22Rv1 (cell line): ENCODE data around the gene F11.
"Not testable (repeated sequence)": the region's sequence is repeated elsewhere in the genome, so short reads cannot be mapped to it uniquely, and the experiment has no call there.

ENCODE experiments used
- H3K27ac ChIP-seq: fragments of 450-650 bp; 2 replicates; pipeline ENCODE4 v1.5.1; 2017
- CTCF ChIP-seq: fragments of 450-650 bp; IDR thresholded peaks from 2 replicates; pipeline ENCODE4 v1.5.1; 2017; ENCODE audit warnings: mild to moderate bottlenecking
- ZFX ChIP-seq: fragments of 450-650 bp; IDR thresholded peaks from 2 replicates; pipeline ENCODE4 v1.6.1; 2017; ENCODE audit warnings: antibody characterized with exemption, borderline replicate concordance

F11 gene

DNA sequence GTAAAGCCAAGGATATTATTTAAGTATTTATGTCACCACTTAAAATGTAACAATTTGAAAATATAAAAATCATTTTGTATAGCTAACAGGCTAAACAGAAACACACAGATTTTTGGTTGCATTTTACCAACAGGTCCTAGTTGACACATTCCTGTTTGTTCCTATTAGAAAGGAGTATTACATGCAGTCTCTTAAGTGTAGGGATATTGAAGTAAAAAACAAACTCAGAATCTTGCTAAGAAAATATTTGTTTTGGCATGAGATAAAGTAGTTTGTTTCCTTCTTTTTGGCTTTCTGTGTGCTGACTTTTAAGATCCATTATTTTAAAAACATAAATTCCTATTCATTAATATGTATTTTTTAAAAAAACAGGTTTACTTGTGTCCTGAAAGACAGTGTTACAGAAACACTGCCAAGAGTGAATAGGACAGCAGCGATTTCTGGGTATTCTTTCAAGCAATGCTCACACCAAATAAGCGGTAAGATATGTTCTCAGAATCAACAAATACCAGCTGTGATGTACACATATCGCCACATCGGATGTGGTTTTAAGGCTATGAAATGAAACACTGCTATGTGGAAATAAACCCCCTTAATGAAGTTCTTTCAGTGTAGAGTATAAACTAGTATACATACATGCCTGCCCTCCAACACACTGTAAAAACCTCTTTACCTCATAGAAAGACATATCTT, 6.9 kb downstream of the F11 start:
- no peak overlapping the region for H3K27ac ChIP-seq
- TF ChIP-seq ZFX = no peak
- no peak for TF ChIP-seq CTCF

- H3K27ac ChIP-seq = not testable (repeated sequence)
Measured at GRCh38 chr4:186273392-186273789, 7.4 kb downstream of the F11 start.

DNA sequence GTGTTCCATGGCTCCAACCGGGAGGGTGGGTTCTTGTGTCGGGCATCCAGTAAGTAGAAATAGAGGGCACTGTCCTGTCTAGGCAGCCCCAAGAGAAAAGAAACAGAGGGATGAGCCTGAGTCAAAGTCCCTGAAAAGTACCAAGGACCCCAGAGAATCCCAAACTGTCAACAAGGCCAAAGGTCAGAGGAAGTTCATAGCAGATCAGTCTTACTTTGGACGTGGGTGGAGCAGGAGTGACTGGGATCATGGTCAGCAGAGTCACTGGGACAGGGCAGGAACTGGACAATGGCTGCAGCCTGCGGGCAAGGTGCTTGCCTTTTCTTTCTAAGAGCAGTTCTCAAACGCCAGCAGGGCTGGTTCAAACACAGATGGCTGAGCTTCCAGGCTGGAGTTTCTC, 17.3 kb downstream of the F11 start:
- TF ChIP-seq ZFX = no peak
- TF ChIP-seq CTCF = no peak
- H3K27ac ChIP-seq = no peak overlapping the region

- TF ChIP-seq CTCF = no peak
- no peak for TF ChIP-seq ZFX
- no peak overlapping the region for H3K27ac ChIP-seq
Measured at GRCh38 chr4:186285147-186285546, 19.2 kb downstream of the F11 start.

DNA sequence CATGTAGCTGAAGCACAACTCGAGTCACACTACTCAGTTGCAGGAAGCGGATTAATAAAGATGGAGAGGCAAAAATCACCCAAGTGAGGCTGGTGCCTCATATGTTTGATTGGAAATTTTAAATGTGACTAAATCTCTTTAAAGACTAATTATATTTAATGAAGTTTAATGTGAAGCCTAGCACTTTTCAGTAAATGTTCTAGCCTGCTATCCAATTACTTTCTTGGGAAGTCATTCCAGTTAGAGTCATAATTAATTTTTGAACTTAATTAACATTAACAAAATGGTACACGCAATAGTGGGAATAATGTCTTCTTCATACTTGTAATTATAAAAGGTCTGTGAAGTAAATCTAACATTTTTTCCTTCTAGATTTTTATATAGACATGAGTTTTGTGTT, 20.6 kb downstream of the F11 start:
- no peak overlapping the region for H3K27ac ChIP-seq
- TF ChIP-seq CTCF (no peak), ZFX (no peak)

DNA sequence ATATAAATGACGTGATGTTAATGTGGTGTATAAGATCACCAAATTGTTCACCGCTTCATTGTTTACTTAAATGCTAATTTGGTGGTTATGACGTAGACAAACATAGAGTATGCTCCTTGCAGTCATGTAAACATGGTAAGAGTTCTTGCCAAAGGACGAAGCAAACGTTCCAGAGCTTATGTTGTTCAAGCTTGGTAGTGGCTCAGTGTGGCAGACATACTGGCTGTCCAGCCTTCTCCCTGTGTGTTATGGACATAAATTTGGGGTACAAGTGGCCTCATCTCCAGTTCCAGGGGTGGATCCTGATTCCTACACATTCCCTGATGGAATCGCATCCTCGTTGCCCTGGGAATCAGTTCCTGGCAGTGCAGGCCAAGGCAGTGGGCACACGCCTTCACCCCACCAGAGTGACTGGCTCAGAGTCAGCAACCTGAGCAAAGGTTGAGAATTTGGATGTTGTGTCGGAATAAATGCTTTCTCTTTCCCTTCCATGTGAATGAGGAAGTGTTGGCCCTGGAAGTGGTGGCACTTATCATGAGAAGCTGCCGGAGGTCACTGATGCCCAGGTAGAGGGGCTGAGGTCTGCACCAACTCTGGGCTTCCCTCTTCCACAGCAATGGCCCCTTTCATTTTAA, 25.4 kb downstream of the F11 start:
- TF ChIP-seq CTCF (no peak), ZFX (no peak)
- no peak overlapping the region for H3K27ac ChIP-seq

DNA sequence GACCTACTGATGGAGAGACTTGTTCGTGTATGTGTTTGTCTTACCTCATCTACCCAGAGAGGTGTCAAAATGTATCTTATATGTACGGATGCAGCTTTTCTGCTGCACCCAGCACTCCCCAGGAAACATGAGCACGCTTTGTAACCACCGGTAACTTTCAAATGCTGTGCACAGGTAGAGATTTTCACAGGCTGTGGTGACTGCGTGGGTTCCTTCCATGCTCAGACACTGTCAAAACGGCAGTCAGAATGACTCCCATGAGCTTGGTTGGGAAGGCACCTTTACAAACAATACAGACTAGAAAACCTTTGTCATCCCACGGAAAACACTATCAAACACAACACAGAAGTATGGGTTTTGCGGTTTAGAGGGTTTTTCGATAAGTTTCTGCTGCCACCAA, 28.2 kb downstream of the F11 start:
- no peak overlapping the region for H3K27ac ChIP-seq
- no peak for TF ChIP-seq ZFX
- TF ChIP-seq CTCF = no peak

DNA sequence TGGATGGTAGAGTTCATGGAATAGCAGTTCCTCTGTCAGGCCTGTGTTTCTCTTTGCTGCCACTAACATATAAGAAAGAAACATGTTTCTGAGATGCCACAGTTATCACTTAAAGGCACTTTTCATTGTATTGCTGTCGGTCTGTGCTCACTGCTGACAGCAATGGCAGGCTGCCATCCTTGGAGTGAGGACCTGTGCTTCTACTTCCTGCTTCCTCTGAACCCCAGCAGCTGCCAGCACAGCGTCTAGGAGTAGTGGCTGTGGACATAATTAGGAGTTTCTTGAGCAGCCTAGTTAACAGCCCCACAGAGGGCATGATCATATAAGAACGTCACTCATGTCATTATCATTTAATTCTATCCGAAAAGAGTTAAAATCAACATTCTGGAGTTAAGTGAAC, 30.5 kb downstream of the F11 start:
- H3K27ac ChIP-seq = no peak overlapping the region
- TF ChIP-seq ZFX = no peak
- TF ChIP-seq CTCF = no peak
